ENCODE data around the gene ST8SIA6.
"Not testable (repeated sequence)": the region's sequence is repeated elsewhere in the genome, so short reads cannot be mapped to it uniquely, and the experiment has no call there.

DNA sequence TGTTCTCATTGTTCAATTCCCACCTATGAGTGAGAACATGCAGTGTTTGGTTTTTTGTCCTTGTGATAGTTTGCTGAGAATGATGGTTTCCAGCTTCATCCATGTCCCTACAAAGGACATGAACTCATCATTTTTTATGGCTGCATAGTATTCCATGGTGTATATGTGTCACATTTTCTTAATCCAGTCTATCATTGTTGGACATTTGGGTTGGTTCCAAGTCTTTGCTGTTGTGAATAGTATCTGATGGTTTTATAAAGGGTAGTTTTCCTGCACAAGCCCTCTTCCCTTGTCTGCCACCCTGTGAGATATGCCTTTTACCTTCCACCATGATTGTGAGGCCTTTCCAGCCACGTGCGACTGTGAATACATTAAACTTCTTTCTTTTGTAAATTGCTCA lies 17.8 kb downstream of the ST8SIA6 start:
- TF ChIP-seq, protein P1, sequence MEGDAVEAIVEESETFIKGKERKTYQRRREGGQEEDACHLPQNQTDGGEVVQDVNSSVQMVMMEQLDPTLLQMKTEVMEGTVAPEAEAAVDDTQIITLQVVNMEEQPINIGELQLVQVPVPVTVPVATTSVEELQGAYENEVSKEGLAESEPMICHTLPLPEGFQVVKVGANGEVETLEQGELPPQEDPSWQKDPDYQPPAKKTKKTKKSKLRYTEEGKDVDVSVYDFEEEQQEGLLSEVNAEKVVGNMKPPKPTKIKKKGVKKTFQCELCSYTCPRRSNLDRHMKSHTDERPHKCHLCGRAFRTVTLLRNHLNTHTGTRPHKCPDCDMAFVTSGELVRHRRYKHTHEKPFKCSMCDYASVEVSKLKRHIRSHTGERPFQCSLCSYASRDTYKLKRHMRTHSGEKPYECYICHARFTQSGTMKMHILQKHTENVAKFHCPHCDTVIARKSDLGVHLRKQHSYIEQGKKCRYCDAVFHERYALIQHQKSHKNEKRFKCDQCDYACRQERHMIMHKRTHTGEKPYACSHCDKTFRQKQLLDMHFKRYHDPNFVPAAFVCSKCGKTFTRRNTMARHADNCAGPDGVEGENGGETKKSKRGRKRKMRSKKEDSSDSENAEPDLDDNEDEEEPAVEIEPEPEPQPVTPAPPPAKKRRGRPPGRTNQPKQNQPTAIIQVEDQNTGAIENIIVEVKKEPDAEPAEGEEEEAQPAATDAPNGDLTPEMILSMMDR (IDR thresholded peaks at IDR 0.05) = not testable (repeated sequence)
- TF ChIP-seq POLR2A (IDR thresholded peaks at IDR 0.05) = not testable (repeated sequence)
